ENCODE data around the gene PHLDA2.

DNA sequence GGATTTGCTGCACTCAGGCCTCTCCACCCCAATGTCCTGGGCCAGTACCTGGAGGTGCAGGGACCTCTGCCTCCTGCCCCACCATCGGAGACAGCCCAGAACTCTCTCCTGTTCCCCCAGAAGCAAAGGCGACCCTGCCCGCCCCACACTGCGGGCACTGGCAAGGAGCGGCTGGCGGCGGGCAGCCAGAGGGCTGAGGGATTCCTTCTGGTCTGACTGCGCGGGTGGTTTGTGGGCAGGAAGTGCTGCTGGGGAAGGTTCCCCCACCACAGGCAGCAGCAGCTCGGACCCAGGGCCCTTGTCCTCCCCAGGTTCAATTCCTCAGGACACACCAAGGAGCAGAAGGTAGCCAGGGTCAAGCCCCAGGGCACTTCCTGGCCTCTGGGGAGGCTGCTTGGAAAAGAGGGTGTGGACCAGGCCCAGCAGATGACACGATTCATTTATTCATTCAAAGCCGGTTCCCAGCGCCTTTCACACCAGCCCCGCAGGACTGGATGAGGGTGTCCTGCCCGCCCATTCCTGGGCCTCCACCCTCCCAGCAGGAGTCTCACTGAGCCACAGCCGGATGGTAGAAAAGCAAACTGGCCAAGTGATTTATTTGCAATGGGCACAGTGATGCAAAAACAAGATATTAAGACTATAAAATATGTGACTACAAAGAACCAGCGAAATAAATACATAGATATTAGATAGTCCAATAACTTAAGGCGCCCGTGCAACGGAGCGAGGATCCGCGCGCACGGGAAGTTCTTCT lies 1.2 kb downstream of the PHLDA2 start:
- TF ChIP-seq, protein P1, sequence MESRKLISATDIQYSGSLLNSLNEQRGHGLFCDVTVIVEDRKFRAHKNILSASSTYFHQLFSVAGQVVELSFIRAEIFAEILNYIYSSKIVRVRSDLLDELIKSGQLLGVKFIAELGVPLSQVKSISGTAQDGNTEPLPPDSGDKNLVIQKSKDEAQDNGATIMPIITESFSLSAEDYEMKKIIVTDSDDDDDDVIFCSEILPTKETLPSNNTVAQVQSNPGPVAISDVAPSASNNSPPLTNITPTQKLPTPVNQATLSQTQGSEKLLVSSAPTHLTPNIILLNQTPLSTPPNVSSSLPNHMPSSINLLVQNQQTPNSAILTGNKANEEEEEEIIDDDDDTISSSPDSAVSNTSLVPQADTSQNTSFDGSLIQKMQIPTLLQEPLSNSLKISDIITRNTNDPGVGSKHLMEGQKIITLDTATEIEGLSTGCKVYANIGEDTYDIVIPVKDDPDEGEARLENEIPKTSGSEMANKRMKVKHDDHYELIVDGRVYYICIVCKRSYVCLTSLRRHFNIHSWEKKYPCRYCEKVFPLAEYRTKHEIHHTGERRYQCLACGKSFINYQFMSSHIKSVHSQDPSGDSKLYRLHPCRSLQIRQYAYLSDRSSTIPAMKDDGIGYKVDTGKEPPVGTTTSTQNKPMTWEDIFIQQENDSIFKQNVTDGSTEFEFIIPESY (IDR thresholded peaks at IDR 0.05; ENCODE audit: extremely low read depth, insufficient replicate concordance, low read length): no peak
- no peak for TF ChIP-seq ELF1 (IDR thresholded peaks at IDR 0.05; ENCODE audit: borderline replicate concordance, low read depth)
- TF ChIP-seq POLR2A (IDR thresholded peaks at IDR 0.05; ENCODE audit: borderline replicate concordance, extremely low read depth, insufficient read depth, insufficient read length): no peak
- TF ChIP-seq EZH2 (IDR thresholded peaks at IDR 0.05): no peak
- TF ChIP-seq RAD21 (IDR thresholded peaks at IDR 0.05; ENCODE audit: low read depth): no peak
- TF ChIP-seq, protein P2, sequence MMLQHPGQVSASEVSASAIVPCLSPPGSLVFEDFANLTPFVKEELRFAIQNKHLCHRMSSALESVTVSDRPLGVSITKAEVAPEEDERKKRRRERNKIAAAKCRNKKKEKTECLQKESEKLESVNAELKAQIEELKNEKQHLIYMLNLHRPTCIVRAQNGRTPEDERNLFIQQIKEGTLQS (IDR thresholded peaks at IDR 0.05): no peak
